HG03175 (cell line): Measurements from ENCODE around the gene SPG11.

Experiments
- ATAC-seq: cut with Tn5 transposase; IDR thresholded peaks from one replicate; pipeline ENCODE4 v1.9.1; 2021; ENCODE audit warnings: mild to moderate bottlenecking, moderate library complexity; ENCODE audit not compliant: unreplicated experiment

Gene SPG11

GRCh38 chr15:44529864-44530604 lies 133.4 kb downstream of the SPG11 start:
- ATAC-seq = no peak

- no peak for ATAC-seq
These were observed 136.2 kb downstream of the SPG11 start for GRCh38 chr15:44527241-44527640.

DNA sequence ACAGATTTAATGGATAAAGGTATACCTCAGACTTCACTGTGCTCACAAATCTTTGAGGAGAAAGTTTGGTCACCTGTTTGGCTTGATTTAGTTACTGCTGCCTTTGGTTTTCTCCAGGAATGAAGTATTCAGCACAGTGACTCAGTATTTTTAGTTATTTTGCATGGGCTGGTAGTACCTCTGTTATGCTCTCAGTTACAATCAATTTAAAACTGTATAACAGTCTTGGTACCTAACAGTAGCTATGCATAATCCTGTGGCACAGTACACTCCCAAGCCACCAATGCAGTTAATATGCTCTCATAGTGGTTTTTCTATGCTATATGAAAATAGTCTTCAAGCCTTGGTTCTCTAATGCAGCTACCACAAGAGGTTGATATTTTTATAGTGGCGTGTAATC lies 138.4 kb downstream of the SPG11 start:
- no peak for ATAC-seq

GRCh38 chr15:44519537-44519936 lies 143.9 kb downstream of the SPG11 start:
- ATAC-seq = no peak

GRCh38 chr15:44516436-44516835 lies 147.0 kb downstream of the SPG11 start:
- ATAC-seq = no peak
